HG03135 (cell line): ENCODE data around the gene INVS.
"Not testable (repeated sequence)": the region's sequence is repeated elsewhere in the genome, so short reads cannot be mapped to it uniquely, and the experiment has no call there.

ENCODE experiments used
- ATAC-seq: cut with Tn5 transposase; IDR thresholded peaks from one replicate; pipeline ENCODE4 v1.9.1; 2021; ENCODE audit warnings: mild to moderate bottlenecking, moderate library complexity; ENCODE audit not compliant: unreplicated experiment

INVS gene

DNA sequence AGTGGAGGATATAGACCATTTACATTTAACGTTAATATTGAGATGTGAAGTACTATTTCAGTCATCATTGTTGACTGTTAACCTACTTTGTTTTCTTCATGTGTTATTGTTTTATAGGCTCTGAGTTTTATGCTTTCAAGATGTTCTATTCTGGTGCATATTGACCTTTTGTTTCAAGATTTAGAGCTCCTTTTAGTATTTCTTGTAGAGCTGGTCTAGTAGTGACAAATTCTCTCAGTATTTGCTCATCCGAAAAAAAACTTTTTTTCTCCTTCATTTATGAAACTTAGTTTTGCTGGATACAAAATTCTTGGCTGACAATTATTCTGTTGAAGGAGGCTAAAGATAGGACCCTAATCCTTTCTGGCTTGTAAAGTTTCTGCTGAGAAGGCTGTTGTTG, 91.3 kb downstream of the INVS start:
- no peak for ATAC-seq

DNA sequence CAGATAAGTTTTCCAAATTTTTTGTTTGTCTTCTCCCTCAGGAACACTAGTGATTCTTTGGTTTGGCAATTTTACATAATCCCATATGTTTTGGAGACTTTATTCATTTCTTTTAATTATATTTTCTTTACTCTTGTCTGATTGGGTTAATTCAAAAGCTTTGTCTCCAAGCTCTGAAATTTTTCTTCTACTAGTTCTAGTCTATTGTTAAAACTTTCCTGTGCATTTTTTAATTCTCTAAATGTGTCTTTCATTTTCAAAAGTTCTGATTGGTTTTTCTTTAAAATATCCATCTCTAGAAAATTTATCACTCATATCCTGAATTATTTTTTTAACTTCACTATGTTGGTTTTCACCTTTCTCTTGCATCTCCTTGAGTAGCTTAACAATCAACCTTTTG, 92.2 kb downstream of the INVS start:
- ATAC-seq, result no peak

DNA sequence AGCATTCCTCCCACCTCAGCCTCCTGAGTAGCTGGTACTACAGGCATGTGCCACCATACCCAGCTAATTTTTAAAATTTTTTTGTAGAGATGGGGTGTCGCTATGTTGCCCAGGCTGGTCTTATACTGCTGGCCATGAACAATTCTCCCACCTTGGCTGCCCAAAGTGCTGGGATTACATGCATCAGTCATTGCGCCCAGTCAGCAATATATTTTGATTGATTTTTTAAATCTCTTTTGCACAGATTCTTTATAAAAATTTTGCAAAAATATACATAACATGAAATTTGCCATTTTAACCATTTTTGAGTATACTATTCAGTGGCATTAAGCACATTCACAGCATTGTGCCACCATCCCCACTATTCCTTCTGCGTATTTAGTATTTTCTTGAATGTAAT, 94.0 kb downstream of the INVS start:
- ATAC-seq, result no peak

DNA sequence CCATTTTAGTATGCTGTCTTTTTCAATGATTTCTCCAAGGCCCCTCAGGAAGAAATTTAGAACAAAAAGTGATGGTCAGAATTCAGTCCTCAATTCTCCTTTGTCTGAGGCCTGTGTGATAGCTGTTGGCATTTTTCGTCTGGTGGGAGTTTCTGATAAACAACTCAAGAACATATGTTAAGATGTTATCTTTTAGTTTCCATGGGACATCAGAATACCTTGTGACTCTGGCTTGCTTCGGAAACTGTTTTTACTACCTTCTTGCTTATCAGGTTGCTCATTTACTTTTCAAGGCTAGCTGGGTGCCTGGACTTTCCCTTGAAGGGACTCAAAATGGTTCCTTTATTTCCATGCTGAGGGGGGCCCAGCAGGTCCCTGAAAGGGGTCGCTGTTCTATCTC, 97.2 kb downstream of the INVS start:
- no peak for ATAC-seq

DNA sequence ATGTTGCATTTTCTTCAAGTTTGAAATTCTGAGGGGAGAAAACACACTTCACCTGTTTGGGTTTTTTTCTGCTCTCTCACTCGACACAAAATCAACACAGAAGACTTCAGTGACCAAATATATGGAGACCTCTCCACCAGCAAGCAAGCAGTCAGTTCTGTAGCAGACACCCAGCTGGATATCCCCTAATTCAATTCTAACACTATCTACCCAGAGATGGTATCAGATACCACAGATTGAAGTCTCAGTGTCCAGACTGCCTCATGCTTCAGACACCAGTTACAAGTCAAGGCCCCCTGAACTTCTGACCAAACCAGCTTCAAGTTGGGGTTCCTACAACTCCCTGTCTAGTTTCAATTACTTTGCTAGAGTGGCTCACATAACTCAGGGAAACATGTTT, 97.8 kb downstream of the INVS start:
- ATAC-seq, result no peak

DNA sequence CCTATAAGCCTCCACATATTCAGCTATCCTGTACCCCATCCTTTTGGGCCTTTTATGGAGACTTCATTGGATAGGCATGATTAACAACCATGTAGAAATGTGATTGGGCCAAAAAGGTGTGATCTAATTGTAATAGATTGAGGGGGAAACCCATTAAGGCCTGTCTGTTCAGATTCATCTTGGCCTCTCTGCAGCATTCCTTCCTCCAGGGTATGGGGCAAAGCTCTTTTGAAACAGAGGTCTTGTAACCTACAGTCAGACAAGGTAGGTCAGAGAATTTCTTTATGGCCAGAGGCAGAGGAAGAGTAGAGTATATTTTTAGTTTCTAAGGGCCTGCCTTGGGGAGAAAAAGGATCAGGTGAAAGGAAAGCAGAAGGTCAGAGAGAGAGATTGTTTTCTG, 98.5 kb downstream of the INVS start:
- no peak for ATAC-seq

DNA sequence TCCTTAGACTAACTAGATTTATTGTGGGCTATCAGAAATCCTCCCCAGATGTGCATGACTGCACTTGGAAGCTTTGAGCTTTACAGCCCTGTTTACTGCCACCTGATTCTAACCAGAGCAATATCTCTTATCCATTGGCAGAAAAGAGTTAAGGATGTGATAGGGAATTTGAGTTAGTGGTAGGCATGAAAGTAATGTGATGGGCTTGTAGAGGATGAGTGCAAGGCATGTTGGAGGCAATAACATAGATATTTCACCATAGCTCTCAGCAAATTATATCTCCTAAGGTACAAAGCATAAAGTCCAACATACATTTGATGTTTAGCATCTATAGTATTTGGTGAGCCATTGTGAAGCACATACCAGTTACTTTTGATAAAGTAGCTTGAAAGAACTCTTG, 103.8 kb downstream of the INVS start:
- ATAC-seq, result no peak

DNA sequence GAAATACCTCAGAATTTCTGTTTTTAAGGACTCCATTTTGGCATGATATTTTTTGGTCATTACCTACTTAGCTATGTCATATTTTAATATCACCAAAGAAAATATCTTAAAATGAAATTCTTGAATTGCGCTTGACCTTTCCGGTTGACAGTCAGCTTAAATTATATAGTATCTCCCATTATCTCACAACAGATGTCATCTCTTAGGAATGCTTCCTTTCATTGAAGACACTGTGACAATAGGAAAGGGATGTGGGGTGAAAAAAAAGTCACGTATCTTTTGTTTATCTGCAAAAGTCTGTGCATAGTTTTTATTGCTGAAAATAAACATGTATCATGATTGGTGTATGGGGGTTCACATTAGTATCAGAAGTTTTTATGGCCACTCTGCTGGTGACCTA, 105.8 kb downstream of the INVS start:
- no peak for ATAC-seq

DNA sequence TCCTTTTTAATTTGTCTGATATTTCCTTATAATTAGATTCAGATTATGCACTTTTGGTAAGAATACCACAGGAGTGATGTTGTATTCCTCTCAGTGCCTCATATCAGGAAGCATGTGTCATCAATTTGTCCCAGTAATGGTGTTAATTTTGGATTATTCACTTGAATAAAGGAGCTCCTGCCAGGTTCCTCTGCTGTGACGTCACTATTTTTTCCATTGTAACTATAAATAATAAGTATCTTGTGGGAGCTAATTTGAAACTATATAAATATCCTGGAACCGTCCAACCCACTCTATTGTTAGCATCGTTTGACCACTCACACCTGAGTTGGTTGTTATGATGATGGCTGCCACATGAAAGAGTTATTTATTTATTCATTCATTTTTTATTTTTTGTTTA, 107.9 kb downstream of the INVS start:
- no peak for ATAC-seq

DNA sequence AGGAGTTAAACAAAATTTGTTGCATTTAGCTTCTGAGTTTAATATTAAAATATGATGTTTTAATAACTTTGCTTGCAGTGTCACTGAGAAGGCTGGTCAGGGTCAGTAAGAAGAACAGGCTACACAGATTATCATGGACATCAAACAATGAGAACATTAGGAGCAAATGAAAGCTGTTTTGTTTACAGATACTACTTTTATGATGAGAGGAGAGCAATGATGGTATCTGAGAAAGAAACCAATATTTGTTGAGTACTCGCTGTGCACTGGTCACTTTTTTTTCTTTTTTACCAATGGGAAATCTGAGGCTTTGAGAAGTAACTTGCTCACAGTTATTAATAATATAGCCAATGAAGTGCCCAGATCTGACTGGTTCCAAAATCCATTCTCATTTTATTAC, 109.6 kb downstream of the INVS start:
- ATAC-seq, result no peak

DNA sequence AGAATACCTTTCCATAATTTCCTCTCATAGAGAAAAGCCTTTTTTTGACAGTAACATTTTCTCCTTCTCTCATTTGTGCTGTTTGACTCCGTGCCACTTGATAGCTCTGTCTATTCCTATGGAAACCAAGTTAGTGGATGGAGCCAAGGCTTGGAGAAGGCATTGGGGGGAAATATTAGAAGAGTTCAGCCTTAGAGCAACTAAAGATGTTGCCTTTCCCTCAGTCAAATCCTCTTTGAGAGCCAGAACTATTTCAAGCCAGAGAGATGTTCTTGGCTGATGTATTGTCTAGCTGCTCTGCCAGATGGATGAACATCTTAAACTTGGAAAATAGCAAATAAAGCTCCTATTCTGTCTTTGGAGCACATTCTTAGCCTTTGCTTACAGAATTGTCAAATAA, 112.4 kb downstream of the INVS start:
- no peak for ATAC-seq

DNA sequence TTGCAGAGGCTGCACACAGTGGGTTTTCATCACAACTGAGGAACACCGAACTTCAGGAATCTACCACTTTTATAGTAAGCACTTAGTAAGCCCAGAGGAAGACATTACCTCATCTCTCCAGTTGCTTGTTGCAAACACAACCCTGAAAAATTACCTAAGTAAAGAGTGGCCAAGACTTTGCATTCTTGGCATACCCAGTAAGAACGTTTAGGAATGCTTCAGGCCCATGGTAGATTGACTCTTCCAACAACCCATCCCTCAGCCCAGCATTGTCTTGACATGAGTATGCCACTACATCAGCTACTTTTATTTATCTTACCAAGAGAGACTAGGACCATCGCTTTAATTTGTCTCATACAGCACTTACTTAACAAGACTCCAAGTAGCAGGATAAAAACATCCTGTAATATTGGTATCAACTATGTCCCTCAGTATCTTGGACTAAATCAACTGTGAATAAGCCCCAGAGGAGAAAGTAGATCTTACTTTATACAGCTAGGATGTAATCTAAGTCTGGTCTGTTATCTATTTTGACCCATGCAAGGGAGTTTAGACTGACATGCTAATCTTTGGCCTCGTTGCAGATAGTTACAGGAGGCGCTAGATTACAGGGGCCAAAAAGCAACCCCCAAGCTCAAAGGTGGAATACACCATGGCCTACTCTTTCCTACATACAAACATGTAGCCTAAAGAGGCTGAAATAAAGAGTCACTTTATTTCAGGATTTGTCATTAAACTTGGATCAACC, 114.9 kb downstream of the INVS start:
- ATAC-seq, result no peak

DNA sequence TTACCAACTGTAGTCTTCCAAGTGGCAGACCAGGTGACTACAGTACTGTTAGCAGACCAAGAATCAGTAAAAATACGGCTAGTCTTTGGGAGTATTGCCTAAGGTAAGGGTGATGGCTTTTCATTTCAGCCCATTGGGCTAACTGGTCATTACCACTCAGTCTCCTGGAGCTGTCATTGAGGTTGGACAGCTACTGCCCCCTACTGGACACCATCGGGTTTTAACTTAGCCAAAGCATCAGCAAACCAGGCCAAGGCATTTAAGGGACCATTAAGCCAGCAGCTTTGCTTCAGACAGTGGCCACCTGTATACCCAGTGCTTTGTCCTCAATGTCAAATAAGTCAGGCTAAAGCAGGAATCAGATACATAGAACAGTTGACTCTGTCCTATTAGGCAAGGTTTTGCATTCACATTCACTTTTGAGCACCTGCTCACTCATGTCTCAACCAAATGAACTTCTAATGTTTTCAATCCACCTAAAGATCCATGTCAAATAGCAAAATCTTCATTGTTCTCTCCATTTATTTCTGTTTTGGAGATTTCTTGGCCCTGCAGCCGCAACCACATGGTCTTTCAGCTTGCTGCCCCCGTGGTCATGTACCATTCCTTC, 117.2 kb downstream of the INVS start:
- ATAC-seq, result no peak

DNA sequence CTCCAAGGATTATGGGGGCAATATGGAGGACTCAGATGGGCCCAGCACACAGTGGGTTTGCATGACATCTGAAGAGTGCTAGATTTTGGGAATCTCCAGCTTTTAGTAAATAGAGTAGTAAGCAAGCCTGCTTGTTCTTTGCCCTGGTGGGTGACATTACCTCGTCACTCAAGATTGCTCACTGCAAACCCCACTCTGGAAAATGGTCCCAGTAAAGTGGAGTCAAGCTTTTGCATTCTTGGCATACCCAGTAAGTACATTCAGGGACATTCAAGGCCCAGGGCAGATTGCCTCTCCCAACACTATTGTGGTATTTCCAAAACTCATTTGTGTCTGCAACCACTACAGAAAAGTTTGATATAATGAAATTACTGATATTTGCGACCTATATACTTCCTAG, 118.5 kb downstream of the INVS start:
- ATAC-seq, result no peak

DNA sequence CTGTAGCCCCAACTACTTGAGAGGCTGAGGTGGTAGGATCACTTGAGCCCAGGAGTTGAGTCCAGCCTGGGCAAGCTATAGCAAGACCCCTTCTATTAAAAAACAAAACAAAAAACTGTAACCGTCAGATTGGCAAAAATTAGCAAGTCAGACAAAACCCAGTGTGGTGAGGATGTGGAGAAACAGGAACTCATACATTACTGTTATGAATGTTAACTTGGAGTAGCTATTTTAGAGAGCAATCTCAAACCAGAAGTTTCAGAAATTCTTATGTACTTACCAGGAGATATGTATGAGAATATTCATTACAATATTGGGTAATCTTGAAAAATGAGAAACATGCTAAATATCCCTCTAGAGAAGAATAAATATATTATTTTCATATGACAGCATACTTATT, 120.3 kb downstream of the INVS start:
- ATAC-seq, result no peak

DNA sequence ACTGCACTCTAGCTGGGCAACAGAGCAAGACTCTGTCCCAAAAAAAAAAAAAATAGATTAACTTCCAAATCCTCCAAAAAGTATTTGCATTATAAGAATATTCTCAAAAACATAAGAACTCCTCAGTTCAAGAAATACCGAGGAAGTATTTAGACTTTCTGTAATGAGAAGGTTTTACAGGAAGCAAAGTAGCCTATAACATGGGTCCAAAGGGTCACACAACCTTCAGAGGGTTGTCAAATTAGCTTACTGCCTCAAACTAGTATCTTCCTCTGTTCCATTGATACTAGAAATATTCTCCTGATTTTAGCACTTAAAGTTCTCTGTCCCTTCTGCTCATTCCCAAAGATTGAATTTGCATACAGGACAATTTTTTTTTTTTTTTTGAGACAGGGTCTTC, 121.9 kb downstream of the INVS start:
- ATAC-seq, result no peak

DNA sequence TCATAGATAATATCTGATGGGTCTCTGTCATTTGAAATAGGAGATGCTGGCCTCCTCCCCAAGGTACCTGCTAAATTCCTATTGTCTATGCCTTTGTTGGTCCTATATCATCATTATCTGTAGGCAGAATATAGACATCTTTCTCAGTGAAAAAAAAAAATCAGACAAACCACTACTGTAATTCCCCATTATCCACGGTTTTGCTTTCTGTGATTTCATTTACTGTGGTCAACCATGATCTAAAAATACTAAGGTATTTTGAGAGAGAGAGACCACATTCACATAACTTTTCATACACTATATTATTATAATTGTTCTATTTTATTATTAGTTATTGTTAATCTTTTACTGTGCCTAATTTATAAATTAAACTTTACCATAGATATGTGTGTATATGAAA, 122.5 kb downstream of the INVS start:
- no peak for ATAC-seq

DNA sequence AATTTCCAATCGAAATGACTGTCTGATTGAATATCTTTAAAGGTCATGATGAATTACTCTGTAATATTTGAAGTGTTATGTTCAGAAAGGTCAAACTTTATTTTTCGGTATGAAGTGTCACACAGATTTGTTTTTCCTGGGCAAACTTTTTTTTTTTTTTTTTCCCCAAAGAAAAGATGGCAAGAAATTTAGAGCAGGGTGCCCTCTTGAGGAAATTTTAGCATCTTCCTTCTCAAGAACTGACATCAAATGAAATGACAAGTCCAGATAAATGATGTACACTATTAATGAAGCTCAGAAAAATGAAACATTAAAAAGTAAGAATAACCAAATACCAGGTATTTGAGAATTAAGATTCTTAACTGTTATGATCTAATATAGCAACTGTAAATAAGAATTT, 123.6 kb downstream of the INVS start:
- ATAC-seq, result no peak

DNA sequence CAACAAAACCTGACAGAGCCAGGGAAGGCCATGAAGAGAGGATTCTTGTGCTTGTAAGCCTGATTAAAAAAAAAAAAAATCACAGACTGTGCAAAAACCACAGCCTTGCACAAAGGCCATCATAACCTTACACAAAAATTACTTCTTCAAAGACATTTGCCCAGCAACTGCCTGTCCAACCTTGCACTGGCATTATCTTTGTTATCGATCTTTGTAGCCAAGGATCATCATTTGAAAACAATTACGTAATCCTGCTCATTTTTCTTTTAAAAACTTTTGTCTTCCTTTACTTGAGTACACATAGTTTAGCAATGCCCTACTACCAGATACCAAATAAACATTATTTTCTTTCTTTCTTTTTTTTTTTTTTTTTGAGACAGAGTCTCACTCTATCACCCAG, 128.6 kb downstream of the INVS start:
- ATAC-seq, result no peak

DNA sequence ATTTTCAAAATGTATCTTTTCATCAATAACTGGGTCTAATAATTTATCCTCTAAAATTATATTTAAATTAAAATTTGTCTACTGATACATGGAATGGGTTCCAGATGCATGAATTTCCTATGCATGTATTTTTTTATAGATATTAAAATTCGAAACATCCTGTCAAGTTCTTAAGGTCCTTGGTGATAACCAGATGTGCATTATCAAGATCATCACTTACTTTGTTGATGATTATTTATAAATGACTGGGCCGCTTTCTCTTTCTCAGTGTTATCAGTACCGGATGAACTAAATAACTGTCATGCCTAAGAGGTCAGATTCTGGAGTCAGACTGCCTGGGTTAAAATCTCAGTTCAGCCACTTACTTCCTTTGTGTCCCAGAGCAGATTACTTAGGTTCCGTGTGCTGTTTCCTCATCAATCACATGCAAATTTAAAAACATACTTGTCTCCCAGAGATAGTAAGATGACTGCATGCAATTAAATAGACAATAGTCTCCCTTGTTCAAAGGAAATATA, 129.4 kb downstream of the INVS start:
- no peak for ATAC-seq

DNA sequence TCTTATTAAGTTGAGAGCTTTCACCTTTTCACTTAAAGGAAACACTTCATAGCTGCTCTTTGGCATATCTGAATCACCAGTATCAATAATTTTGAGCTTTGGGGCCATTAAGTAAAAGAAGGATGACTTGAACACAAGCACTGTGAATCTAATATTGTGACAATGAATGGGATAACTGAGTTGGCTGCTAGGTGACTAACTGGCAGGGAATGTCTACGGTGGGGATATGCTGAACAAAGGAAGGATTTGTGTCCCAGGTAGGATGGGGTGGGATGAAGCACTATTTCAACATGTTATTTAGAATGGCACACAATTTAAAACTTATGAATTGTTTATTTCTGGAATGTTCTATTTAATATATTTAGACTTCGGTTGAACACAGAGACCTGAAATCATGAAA, 130.1 kb downstream of the INVS start:
- ATAC-seq, result no peak

DNA sequence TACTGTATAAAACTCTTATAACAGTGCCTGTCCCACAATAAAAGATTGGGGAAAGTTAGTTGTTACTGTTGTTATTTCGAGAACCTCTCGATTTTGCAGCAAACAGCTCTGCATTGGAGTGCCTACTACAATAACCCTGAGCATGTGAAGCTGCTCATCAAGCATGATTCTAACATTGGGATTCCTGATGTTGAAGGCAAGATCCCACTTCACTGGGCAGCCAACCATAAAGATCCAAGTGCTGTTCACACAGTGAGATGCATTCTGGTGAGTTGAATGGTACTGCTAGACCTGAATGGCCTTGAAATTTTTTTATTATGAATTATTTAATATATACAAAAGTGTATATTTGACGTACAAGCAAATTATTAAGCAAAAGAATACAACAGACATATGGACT, 130.5 kb downstream of the INVS start:
- no peak for ATAC-seq

DNA sequence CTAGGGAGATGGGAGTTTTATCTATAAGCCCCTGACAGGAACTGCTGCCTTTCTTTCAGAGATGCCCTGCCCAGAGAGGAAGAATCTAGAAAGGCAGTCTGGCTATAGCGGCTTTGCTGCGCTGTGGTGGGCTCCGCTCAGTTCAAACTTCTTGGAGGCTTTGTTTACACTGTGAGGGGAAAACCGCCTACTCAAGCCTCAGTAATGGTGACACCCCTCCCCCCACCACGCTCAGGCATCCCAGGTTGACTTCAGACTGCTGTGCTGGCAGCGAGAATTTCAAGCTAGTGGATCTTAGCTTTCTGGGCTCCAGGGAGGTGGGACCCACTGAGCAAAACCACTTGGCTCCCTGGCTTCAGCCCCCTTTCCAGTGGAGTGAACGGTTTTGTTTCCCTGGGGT, 137.9 kb downstream of the INVS start:
- ATAC-seq, result not testable (repeated sequence)
